ENCODE measurements around the gene CCDC12.

GRCh38 chr3:46991406-46992165 is 15.0 kb upstream of the CCDC12 start:
- TF ChIP-seq CTCF (IDR thresholded peaks at IDR 0.05; ENCODE audit: insufficient read depth, low read length), result no peak
- no peak for TF ChIP-seq GABPA (IDR thresholded peaks at IDR 0.05; ENCODE audit: low read depth)
- TF ChIP-seq SPI1 (IDR thresholded peaks at IDR 0.05; ENCODE audit: borderline replicate concordance, low read depth), result no peak
- TF ChIP-seq, protein P1, sequence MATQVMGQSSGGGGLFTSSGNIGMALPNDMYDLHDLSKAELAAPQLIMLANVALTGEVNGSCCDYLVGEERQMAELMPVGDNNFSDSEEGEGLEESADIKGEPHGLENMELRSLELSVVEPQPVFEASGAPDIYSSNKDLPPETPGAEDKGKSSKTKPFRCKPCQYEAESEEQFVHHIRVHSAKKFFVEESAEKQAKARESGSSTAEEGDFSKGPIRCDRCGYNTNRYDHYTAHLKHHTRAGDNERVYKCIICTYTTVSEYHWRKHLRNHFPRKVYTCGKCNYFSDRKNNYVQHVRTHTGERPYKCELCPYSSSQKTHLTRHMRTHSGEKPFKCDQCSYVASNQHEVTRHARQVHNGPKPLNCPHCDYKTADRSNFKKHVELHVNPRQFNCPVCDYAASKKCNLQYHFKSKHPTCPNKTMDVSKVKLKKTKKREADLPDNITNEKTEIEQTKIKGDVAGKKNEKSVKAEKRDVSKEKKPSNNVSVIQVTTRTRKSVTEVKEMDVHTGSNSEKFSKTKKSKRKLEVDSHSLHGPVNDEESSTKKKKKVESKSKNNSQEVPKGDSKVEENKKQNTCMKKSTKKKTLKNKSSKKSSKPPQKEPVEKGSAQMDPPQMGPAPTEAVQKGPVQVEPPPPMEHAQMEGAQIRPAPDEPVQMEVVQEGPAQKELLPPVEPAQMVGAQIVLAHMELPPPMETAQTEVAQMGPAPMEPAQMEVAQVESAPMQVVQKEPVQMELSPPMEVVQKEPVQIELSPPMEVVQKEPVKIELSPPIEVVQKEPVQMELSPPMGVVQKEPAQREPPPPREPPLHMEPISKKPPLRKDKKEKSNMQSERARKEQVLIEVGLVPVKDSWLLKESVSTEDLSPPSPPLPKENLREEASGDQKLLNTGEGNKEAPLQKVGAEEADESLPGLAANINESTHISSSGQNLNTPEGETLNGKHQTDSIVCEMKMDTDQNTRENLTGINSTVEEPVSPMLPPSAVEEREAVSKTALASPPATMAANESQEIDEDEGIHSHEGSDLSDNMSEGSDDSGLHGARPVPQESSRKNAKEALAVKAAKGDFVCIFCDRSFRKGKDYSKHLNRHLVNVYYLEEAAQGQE (IDR thresholded peaks at IDR 0.05; ENCODE audit: insufficient replicate concordance, low read depth), result no peak

Measured in HL-60 (cell line).